K562 (cell line): ENCODE data around the gene WNK2. TPM values are rescaled to one million over a fixed set of nuclear protein-coding genes. Genes with fewer than 3 reads are reported as not detected.

Source experiments
- CREBBP ChIP-seq: IDR thresholded peaks from one replicate; pipeline ENCODE4 v1.6.1; 2012; ENCODE audit warnings: low read depth, mild to moderate bottlenecking, control low read depth, inconsistent platforms, low read length
- HMG20A ChIP-seq: fragments of 450-650 bp; formaldehyde crosslinking; conservative IDR thresholded peaks from 2 replicates; pipeline ENCODE4 v1.4.0; 2020; ENCODE audit warnings: mild to moderate bottlenecking, mixed read lengths
- NFATC3 ChIP-seq: fragments of 450-650 bp; IDR thresholded peaks from 2 replicates; pipeline ENCODE4 v1.6.1; 2017; ENCODE audit warnings: mild to moderate bottlenecking
- RBM22 ChIP-seq: fragments of 200-400 bp; formaldehyde crosslinking; IDR thresholded peaks from 2 replicates; pipeline ENCODE4 v1.6.1; 2018; ENCODE audit warnings: low read length, low read depth; ENCODE audit not compliant: poor library complexity, severe bottlenecking
- RNF2 ChIP-seq: sonication (generic); IDR thresholded peaks from 2 replicates; pipeline ENCODE4 v1.6.1; 2016
- SREBF1 ChIP-seq: fragments of 150-350 bp; IDR thresholded peaks from 2 replicates; pipeline ENCODE4 v1.6.1; 2014; ENCODE audit warnings: antibody characterized with exemption, low read depth, low read length, borderline replicate concordance
- polyA plus RNA-seq, 8 experiments: library from polyadenylated mRNA; depleted of rRNA in 4 of 8; stranded (reverse) in 5 of 8; unstranded in 3 of 8; fragments of >200 nt; fragmentation: Nextera tagmentation in 2 of 8; fragmentation: Illumina TruSeq in 1 of 8; extraction: Ambion mirVana in 2 of 8; extraction: Trizol in 1 of 8; gene quantifications; 2 replicates each; pipeline versions ENCODE4 v1.2.1 to v1.2.3, GENCODE V29; 2011 to 2014; ENCODE audit warnings: inconsistent platforms in 1 of 8, missing spikeins in 1 of 8
- total RNA-seq, 7 experiments: library from RNA; depleted of rRNA in 6 of 7; stranded (reverse); fragments of >200 nt in 6 of 7; fragmentation: Illumina TruSeq in 2 of 7; extraction: Trizol in 2 of 7; gene quantifications; 2 replicates each; pipeline versions ENCODE4 v1.2.1 to v1.2.3, GENCODE V29; 2011 to 2021; ENCODE audit warnings: low replicate concordance in 1 of 7
- TF ChIP-seq, protein P1 (sequence below): fragments of 450-650 bp; IDR thresholded peaks from 2 replicates; pipeline ENCODE4 v1.6.1; 2016; ENCODE audit warnings: low read depth
- TF ChIP-seq, protein P2 (sequence below): fragments of 250-450 bp; sonication (Bioruptor Pico); IDR thresholded peaks from 2 replicates; pipeline ENCODE4 v1.4.0; 2020
- TF ChIP-seq, protein P3 (sequence below), 2 experiments: fragments of 450-650 bp; IDR thresholded peaks; 2 replicates each; pipeline ENCODE4 v1.6.1; 2018; ENCODE audit warnings: mild to moderate bottlenecking in 2 of 2, low read depth in 1 of 2; ENCODE audit not compliant: partially characterized antibody in 2 of 2

The WNK2 gene
- total and polyA plus RNA-seq, 9 of the 15 experiments (the other 6 are each of a cell fraction or from before 2014, with no cell fraction given) = 0.36 to 3.3 (median 0.64) TPM; not detected in 2

DNA sequence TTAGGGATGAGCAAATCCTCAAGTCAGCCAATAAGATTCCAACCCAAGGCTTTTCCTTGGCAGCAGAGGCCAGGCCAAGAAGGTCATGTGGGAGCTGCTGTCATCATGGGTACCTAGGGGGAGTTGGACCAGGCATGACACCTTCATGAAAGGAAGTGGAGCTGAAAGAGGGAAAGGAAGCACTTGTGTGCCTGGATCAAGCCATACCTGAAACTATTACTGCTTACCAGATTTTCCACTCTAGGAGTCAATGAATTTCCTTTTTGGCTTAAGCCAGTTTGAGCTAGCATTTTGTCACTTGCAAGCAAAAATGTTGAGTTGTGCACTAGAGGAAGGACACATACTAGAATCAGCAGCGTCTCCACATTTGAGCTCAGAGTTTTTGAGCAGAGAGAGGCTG is 14.5 kb upstream of the WNK2 start (continued):
- TF ChIP-seq, protein P1, sequence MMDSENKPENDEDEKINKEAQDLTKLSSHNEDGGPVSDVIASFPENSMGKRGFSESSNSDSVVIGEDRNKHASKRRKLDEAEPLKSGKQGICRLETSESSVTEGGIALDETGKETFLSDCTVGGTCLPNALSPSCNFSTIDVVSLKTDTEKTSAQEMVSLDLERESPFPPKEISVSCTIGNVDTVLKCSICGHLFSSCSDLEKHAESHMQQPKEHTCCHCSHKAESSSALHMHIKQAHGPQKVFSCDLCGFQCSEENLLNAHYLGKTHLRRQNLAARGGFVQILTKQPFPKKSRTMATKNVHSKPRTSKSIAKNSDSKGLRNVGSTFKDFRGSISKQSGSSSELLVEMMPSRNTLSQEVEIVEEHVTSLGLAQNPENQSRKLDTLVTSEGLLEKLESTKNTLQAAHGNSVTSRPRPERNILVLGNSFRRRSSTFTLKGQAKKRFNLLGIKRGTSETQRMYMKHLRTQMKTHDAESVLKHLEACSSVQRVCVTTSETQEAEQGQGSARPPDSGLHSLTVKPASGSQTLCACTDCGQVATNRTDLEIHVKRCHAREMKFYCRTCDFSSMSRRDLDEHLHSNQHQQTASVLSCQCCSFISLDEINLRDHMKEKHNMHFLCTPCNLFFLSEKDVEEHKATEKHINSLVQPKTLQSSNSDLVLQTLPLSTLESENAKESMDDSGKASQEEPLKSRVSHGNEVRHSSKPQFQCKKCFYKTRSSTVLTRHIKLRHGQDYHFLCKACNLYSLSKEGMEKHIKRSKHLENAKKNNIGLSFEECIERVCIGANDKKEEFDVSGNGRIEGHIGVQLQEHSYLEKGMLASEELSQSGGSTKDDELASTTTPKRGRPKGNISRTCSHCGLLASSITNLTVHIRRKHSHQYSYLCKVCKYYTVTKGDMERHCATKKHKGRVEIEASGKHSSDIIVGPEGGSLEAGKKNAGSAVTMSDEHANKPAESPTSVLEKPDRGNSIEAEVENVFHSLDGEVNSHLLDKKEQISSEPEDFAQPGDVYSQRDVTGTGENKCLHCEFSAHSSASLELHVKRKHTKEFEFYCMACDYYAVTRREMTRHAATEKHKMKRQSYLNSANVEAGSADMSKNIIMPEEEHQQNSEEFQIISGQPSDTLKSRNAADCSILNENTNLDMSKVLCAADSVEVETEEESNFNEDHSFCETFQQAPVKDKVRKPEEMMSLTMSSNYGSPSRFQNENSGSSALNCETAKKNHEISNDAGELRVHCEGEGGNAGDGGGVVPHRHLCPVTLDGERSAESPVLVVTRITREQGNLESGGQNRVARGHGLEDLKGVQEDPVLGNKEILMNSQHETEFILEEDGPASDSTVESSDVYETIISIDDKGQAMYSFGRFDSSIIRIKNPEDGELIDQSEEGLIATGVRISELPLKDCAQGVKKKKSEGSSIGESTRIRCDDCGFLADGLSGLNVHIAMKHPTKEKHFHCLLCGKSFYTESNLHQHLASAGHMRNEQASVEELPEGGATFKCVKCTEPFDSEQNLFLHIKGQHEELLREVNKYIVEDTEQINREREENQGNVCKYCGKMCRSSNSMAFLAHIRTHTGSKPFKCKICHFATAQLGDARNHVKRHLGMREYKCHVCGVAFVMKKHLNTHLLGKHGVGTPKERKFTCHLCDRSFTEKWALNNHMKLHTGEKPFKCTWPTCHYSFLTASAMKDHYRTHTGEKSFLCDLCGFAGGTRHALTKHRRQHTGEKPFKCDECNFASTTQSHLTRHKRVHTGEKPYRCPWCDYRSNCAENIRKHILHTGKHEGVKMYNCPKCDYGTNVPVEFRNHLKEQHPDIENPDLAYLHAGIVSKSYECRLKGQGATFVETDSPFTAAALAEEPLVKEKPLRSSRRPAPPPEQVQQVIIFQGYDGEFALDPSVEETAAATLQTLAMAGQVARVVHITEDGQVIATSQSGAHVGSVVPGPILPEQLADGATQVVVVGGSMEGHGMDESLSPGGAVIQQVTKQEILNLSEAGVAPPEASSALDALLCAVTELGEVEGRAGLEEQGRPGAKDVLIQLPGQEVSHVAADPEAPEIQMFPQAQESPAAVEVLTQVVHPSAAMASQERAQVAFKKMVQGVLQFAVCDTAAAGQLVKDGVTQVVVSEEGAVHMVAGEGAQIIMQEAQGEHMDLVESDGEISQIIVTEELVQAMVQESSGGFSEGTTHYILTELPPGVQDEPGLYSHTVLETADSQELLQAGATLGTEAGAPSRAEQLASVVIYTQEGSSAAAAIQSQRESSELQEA = no peak
- TF ChIP-seq, protein P2, sequence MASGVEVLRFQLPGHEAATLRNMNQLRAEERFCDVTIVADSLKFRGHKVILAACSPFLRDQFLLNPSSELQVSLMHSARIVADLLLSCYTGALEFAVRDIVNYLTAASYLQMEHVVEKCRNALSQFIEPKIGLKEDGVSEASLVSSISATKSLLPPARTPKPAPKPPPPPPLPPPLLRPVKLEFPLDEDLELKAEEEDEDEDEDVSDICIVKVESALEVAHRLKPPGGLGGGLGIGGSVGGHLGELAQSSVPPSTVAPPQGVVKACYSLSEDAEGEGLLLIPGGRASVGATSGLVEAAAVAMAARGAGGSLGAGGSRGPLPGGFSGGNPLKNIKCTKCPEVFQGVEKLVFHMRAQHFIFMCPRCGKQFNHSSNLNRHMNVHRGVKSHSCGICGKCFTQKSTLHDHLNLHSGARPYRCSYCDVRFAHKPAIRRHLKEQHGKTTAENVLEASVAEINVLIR (CRISPR knock-in tag) = no peak
- TF ChIP-seq NFATC3 (no peak), CREBBP (no peak), RNF2 (no peak), RBM22 (no peak), SREBF1 (no peak), HMG20A (no peak)
- TF ChIP-seq, protein P3, sequence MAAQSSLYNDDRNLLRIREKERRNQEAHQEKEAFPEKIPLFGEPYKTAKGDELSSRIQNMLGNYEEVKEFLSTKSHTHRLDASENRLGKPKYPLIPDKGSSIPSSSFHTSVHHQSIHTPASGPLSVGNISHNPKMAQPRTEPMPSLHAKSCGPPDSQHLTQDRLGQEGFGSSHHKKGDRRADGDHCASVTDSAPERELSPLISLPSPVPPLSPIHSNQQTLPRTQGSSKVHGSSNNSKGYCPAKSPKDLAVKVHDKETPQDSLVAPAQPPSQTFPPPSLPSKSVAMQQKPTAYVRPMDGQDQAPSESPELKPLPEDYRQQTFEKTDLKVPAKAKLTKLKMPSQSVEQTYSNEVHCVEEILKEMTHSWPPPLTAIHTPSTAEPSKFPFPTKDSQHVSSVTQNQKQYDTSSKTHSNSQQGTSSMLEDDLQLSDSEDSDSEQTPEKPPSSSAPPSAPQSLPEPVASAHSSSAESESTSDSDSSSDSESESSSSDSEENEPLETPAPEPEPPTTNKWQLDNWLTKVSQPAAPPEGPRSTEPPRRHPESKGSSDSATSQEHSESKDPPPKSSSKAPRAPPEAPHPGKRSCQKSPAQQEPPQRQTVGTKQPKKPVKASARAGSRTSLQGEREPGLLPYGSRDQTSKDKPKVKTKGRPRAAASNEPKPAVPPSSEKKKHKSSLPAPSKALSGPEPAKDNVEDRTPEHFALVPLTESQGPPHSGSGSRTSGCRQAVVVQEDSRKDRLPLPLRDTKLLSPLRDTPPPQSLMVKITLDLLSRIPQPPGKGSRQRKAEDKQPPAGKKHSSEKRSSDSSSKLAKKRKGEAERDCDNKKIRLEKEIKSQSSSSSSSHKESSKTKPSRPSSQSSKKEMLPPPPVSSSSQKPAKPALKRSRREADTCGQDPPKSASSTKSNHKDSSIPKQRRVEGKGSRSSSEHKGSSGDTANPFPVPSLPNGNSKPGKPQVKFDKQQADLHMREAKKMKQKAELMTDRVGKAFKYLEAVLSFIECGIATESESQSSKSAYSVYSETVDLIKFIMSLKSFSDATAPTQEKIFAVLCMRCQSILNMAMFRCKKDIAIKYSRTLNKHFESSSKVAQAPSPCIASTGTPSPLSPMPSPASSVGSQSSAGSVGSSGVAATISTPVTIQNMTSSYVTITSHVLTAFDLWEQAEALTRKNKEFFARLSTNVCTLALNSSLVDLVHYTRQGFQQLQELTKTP (IDR thresholded peaks at IDR 0.05; ENCODE audit: low read depth in 1 of 2, partially characterized antibody in 2 of 2) = no peak
